Endothelial cell (in vitro differentiated cells): ENCODE data around the gene PRKCH. TPM values are rescaled to one million over a fixed set of nuclear protein-coding genes. Genes with fewer than 3 reads are reported as not detected.

Source experiments
- DNase-seq: peaks from one replicate; pipeline ENCODE4 v3.0.0; 2021; ENCODE audit warnings: low spot score
- H3K27ac Mint-ChIP-seq: one replicate; pipeline ENCODE4 v1.8.0; 2021; ENCODE audit warnings: mixed read lengths, inconsistent platforms; ENCODE audit not compliant: unreplicated experiment
- H3K27me3 Mint-ChIP-seq: one replicate; pipeline ENCODE4 v1.8.0; 2021; ENCODE audit warnings: mild to moderate bottlenecking, moderate library complexity, mixed read lengths, inconsistent platforms; ENCODE audit not compliant: unreplicated experiment
- H3K36me3 Mint-ChIP-seq: one replicate; pipeline ENCODE4 v1.8.0; 2021; ENCODE audit warnings: mild to moderate bottlenecking, low read depth, mixed read lengths, inconsistent platforms; ENCODE audit not compliant: unreplicated experiment
- H3K4me1 Mint-ChIP-seq: one replicate; pipeline ENCODE4 v1.8.0; 2021; ENCODE audit warnings: mild to moderate bottlenecking, mixed read lengths, inconsistent platforms; ENCODE audit not compliant: unreplicated experiment
- H3K4me3 Mint-ChIP-seq: one replicate; pipeline ENCODE4 v1.8.0; 2021; ENCODE audit warnings: mild to moderate bottlenecking, mixed read lengths, inconsistent platforms; ENCODE audit not compliant: unreplicated experiment
- H3K9me3 Mint-ChIP-seq: one replicate; pipeline ENCODE4 v1.8.0; 2021; ENCODE audit warnings: mixed read lengths, inconsistent platforms; ENCODE audit not compliant: unreplicated experiment
- CTCF ChIP-seq: fragments of 200-600 bp; sonication (generic); IDR thresholded peaks from one replicate; pipeline ENCODE4 v1.5.0; 2021; ENCODE audit warnings: antibody characterized with exemption; ENCODE audit not compliant: unreplicated experiment
- total RNA-seq: library from RNA; stranded (reverse); fragmentation: NEBNext Ultra II Directional; extraction: Animal tissue kit (Norgen Biotek cat#: 25700); gene quantifications from one replicate; pipeline ENCODE4 v1.2.1, GENCODE V29; 2021; ENCODE audit not compliant: unreplicated experiment

PRKCH gene
- total RNA-seq, 1 donor from 2014 or later: 42.5 TPM

GRCh38 chr14:61479746-61480502 lies 158.5 kb downstream of the PRKCH start:
- Mint-ChIP-seq H3K9me3 (no peaks in the 10 kb centered on the region), H3K27me3 (peaks cover 7% of the 10 kb centered on the region), H3K4me3 (no peak overlapping the region), H3K4me1 (peaks cover 24% of the 10 kb centered on the region), H3K27ac (no peak overlapping the region), H3K36me3 (no peaks in the 10 kb centered on the region)
- no peak for DNase-seq
- no peak for TF ChIP-seq CTCF

- DNase-seq: no peak
- Mint-ChIP-seq H3K4me3 (no peak overlapping the region), H3K36me3 (peaks cover 5% of the 10 kb centered on the region), H3K27ac (no peak overlapping the region), H3K27me3 (peaks cover 7% of the 10 kb centered on the region), H3K9me3 (no peaks in the 10 kb centered on the region), H3K4me1 (peaks cover 24% of the 10 kb centered on the region)
- no peak for TF ChIP-seq CTCF
Observed at GRCh38 chr14:61480704-61481285, 159.4 kb downstream of the PRKCH start.

GRCh38 chr14:61481701-61482100 lies 160.3 kb downstream of the PRKCH start:
- Mint-ChIP-seq H3K4me1 (peaks cover 18% of the 10 kb centered on the region), H3K4me3 (no peak overlapping the region), H3K27me3 (peaks cover 7% of the 10 kb centered on the region), H3K9me3 (no peaks in the 10 kb centered on the region), H3K27ac (no peak overlapping the region), H3K36me3 (peaks cover 6% of the 10 kb centered on the region)
- DNase-seq: no peak
- TF ChIP-seq CTCF: no peak

GRCh38 chr14:61482348-61483206 lies 161.2 kb downstream of the PRKCH start:
- peaks cover 12% of the 10 kb centered on the region for H3K4me1 Mint-ChIP-seq
- no peaks in the 10 kb centered on the region for H3K9me3 Mint-ChIP-seq
- H3K27ac Mint-ChIP-seq: no peak overlapping the region
- peaks cover 14% of the 10 kb centered on the region for H3K36me3 Mint-ChIP-seq
- no peak overlapping the region for H3K4me3 Mint-ChIP-seq
- H3K27me3 Mint-ChIP-seq: peaks cover 8% of the 10 kb centered on the region
- DNase-seq: no peak
- TF ChIP-seq CTCF: no peak
